ENCODE data around the gene SLC39A1.

GRCh38 chr1:153968972-153969371 lies 5.6 kb upstream of the SLC39A1 start:
- no peak for TF ChIP-seq POLR2A (conservative IDR thresholded peaks at IDR 0.05)
- TF ChIP-seq MBD1 (CRISPR knock-in tag; IDR thresholded peaks at IDR 0.05), result no peak
- no peak for TF ChIP-seq GABPA (tag; conservative IDR thresholded peaks at IDR 0.05; ENCODE audit: low read depth)
